Mucosa of stomach (tissue), 1 donor: ENCODE measurements around the gene SIRT1.
"Not testable (repeated sequence)": the region's sequence is repeated elsewhere in the genome, so short reads cannot be mapped to it uniquely, and the experiment has no call there.

Source experiments
- H3K27me3 ChIP-seq: one replicate; pipeline ENCODE4 v1.7.0; 2013; ENCODE audit warnings: mild to moderate bottlenecking, low read length; ENCODE audit not compliant: control insufficient read depth, insufficient read depth
- H3K36me3 ChIP-seq: one replicate; pipeline ENCODE4 v1.7.0; 2013; ENCODE audit warnings: low read length; ENCODE audit not compliant: control insufficient read depth, insufficient read depth
- H3K4me1 ChIP-seq: one replicate; pipeline ENCODE4 v1.7.0; 2013; ENCODE audit warnings: mild to moderate bottlenecking, low read length; ENCODE audit not compliant: control insufficient read depth, insufficient read depth
- H3K4me3 ChIP-seq: one replicate; pipeline ENCODE4 v1.7.0; 2013; ENCODE audit warnings: low read length
- H3K9ac ChIP-seq: one replicate; pipeline ENCODE4 v1.7.0; 2013; ENCODE audit warnings: mild to moderate bottlenecking, low read length, moderate library complexity
- H3K9me3 ChIP-seq: one replicate; pipeline ENCODE4 v1.7.0; 2013; ENCODE audit warnings: mild to moderate bottlenecking, low read length, moderate library complexity; ENCODE audit not compliant: control insufficient read depth
- donor health status: Pancreatic carcinoma.

The SIRT1 gene

GRCh38 chr10:67852761-67853160 is 31.7 kb upstream of the SIRT1 start:
- Histone ChIP-seq H3K4me1 (no peaks in the 10 kb centered on the region), H3K9me3 (no peaks in the 10 kb centered on the region), H3K9ac (no peak overlapping the region), H3K4me3 (no peak overlapping the region), H3K27me3 (no peaks in the 10 kb centered on the region), H3K36me3 (no peaks in the 10 kb centered on the region)

- H3K9me3 ChIP-seq, result no peaks in the 10 kb centered on the region
- no peak overlapping the region for H3K9ac ChIP-seq
- no peaks in the 10 kb centered on the region for H3K4me1 ChIP-seq
- no peaks in the 10 kb centered on the region for H3K27me3 ChIP-seq
- no peaks in the 10 kb centered on the region for H3K36me3 ChIP-seq
- no peak overlapping the region for H3K4me3 ChIP-seq
These were observed 30.9 kb upstream of the SIRT1 start for GRCh38 chr10:67853512-67853911.

GRCh38 chr10:67858971-67859370 is 25.5 kb upstream of the SIRT1 start:
- Histone ChIP-seq H3K9ac (no peak overlapping the region), H3K4me1 (no peaks in the 10 kb centered on the region), H3K4me3 (no peak overlapping the region), H3K27me3 (no peaks in the 10 kb centered on the region), H3K36me3 (no peaks in the 10 kb centered on the region), H3K9me3 (no peaks in the 10 kb centered on the region)

- Histone ChIP-seq H3K9me3 (no peaks in the 10 kb centered on the region), H3K27me3 (no peaks in the 10 kb centered on the region), H3K36me3 (no peaks in the 10 kb centered on the region), H3K4me1 (no peaks in the 10 kb centered on the region), H3K4me3 (no peak overlapping the region), H3K9ac (no peak overlapping the region)
These were observed 22.6 kb upstream of the SIRT1 start for GRCh38 chr10:67861750-67862432.

- Histone ChIP-seq H3K27me3 (no peaks in the 10 kb centered on the region), H3K4me3 (no peak overlapping the region), H3K36me3 (no peaks in the 10 kb centered on the region), H3K9me3 (no peaks in the 10 kb centered on the region), H3K9ac (no peak overlapping the region), H3K4me1 (no peaks in the 10 kb centered on the region)
These were observed 21.4 kb upstream of the SIRT1 start for GRCh38 chr10:67863094-67863493.

GRCh38 chr10:67864607-67865371 is 19.7 kb upstream of the SIRT1 start:
- Histone ChIP-seq H3K9ac (no peak overlapping the region), H3K9me3 (no peaks in the 10 kb centered on the region), H3K4me1 (no peaks in the 10 kb centered on the region), H3K27me3 (no peaks in the 10 kb centered on the region), H3K4me3 (no peak overlapping the region), H3K36me3 (no peaks in the 10 kb centered on the region)

GRCh38 chr10:67868132-67868531 is 16.3 kb upstream of the SIRT1 start:
- H3K27me3 ChIP-seq, result no peaks in the 10 kb centered on the region
- H3K36me3 ChIP-seq, result no peaks in the 10 kb centered on the region
- H3K4me3 ChIP-seq, result no peak overlapping the region
- H3K9me3 ChIP-seq, result no peaks in the 10 kb centered on the region
- H3K9ac ChIP-seq, result no peak overlapping the region
- no peaks in the 10 kb centered on the region for H3K4me1 ChIP-seq

- H3K4me3 ChIP-seq, result no peak overlapping the region
- no peaks in the 10 kb centered on the region for H3K36me3 ChIP-seq
- H3K27me3 ChIP-seq, result no peaks in the 10 kb centered on the region
- H3K9ac ChIP-seq, result no peak overlapping the region
- H3K4me1 ChIP-seq, result no peaks in the 10 kb centered on the region
- no peaks in the 10 kb centered on the region for H3K9me3 ChIP-seq
These were observed 14.5 kb upstream of the SIRT1 start for GRCh38 chr10:67869996-67870395.

GRCh38 chr10:67875340-67876238 is 8.9 kb upstream of the SIRT1 start:
- Histone ChIP-seq H3K9me3 (no peaks in the 10 kb centered on the region), H3K27me3 (no peaks in the 10 kb centered on the region), H3K36me3 (no peaks in the 10 kb centered on the region), H3K4me3 (no peak overlapping the region), H3K9ac (no peak overlapping the region), H3K4me1 (no peaks in the 10 kb centered on the region)

GRCh38 chr10:67877421-67877820 is 7.0 kb upstream of the SIRT1 start:
- H3K27me3 ChIP-seq, H3K36me3 ChIP-seq, H3K9ac ChIP-seq, H3K4me3 ChIP-seq, H3K4me1 ChIP-seq, H3K9me3 ChIP-seq: not testable (repeated sequence)

- no peaks in the 10 kb centered on the region for H3K4me1 ChIP-seq
- no peaks in the 10 kb centered on the region for H3K27me3 ChIP-seq
- no peaks in the 10 kb centered on the region for H3K9me3 ChIP-seq
- no peak overlapping the region for H3K4me3 ChIP-seq
- H3K36me3 ChIP-seq, result no peaks in the 10 kb centered on the region
- no peak overlapping the region for H3K9ac ChIP-seq
These were observed 6.3 kb upstream of the SIRT1 start for GRCh38 chr10:67878133-67878532.
